Measurements from ENCODE around the gene IFNA13.
"Not testable (repeated sequence)": the region's sequence is repeated elsewhere in the genome, so short reads cannot be mapped to it uniquely, and the experiment has no call there.

The IFNA13 gene

GRCh38 chr9:21367957-21368356 is at the start of gene IFNA13:
Gene IFNA13, minus strand, starts transcription at chr9:21368057. Its CDS starts 47 bp downstream, at chr9:21368010.
- no peak for DNase-seq

GRCh38 chr9:21415493-21416267 is 47.8 kb upstream of the IFNA13 start:
- DNase-seq: no peak

GRCh38 chr9:21414220-21414940 is 46.5 kb upstream of the IFNA13 start:
- DNase-seq: no peak

- no peak for DNase-seq
Measured at GRCh38 chr9:21413624-21414023, 45.8 kb upstream of the IFNA13 start.

GRCh38 chr9:21413151-21413550 is 45.3 kb upstream of the IFNA13 start:
- DNase-seq: no peak

- no peak for DNase-seq
Measured at GRCh38 chr9:21412107-21412506, 44.2 kb upstream of the IFNA13 start.

DNA sequence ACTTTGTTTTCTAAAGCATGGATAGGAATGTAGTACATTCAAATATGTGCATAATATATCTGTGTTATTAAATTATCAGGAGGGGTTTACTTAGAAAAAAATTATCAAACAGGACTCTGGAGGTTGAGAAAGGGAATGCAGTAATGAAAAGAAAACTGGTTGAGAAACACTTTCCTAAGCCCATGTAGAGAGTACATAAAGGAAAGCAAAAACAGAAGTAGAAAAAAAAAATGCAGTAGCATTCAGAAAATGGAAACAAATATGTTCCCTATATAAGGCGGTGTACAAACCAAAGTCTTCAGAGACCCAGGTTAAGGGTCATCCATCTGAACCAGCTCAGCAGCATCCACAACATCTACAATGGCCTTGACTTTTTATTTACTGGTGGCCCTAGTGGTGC is 41.0 kb upstream of the IFNA13 start, which contains the start of gene IFNA8:
TSS of gene IFNA8 (plus strand) at position 301 of the 400 bp plus-strand sequence. CDS start at position 361, 60 bp downstream.
- DNase-seq: no peak

DNA sequence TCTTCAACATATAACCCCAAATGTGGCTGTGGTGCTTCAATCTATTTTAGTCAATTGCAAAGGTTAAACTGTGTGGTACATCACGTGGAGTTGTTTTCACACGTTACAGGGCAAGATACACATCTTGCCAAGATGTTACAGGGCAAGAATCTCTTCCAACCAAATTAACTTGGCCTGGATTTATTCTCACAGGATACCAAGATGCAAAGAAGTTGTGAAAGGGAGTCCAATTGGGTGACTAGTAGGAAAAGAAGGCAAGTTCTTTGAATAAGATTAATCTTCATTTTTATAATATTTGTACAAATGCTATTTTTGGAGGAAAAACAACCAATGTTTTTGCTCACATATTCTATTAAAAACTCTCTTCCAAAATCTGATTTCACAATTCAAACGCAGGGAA is 36.3 kb upstream of the IFNA13 start:
- DNase-seq: no peak

GRCh38 chr9:21402386-21403251 is 34.8 kb upstream of the IFNA13 start:
- DNase-seq: no peak

GRCh38 chr9:21399956-21400355 is 32.1 kb upstream of the IFNA13 start:
- DNase-seq: no peak

DNA sequence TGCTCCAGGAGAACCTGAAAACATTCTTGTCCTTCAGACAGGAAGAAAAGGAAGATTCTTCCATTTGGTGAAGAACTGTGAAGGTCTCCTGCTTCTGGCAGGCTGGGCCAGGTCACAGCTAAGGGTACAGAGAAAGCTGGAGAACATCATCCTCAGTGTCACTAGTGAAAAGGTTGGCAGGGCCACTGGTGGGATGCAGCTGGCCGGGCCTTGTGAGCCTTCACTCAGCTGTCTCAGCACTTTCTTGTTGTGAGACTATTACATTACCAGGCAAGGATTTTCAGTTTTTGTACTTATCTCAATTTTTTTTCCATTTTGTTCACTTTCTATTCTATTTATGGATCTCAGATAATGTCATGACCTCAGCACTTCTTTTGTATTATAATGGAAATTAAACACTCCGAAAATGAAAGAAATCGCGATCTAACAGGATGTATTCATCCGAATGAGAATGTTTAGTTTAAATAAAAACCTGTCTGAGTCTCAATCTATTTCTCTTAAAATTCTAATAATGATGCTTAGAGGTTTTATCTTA is 31.2 kb upstream of the IFNA13 start:
- no peak for DNase-seq

DNA sequence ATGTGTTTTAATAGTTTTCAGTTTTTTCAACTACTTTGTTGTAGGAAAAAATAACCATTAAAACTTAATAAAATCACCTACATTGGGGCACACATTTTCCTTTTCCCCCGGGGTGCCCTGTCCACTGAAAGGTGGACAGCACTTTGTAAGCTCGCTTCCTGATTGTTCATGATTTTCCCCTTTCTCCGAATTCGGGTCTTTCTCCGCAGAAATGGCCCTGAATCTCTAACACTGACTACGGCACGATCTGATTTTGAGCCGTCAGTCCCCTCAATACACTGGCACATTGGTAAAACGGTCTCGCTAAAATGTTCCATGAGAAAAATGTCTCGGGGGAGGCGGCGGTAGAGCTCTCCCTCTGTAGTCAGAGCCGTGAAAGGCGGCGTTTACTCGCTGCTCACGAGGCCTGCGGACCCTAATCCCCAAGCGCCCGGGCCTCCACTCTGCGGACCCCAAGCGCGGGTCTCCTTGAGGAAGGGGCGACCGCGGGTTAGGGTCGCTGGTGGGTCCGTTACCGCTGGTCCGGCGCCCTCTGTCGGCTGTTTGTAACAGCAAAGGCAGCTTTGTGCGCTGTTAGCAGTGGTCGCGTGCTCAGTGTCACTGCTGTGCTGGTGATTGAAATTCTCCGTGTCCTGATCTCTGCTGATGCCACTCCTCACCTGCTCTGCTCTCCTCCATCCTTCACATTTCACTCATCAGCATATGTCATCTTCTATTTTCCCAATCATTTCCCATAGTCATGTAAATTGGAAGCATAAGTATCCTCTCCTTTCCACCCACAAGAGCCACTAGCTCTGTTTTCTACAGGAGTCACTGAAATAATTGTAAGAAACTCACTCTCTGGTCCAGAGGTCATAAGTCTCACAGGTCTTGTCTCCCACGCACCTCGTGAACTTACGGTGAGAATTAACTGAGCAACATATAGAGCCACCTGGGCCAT is 28.2 kb upstream of the IFNA13 start:
- DNase-seq: no peak

GRCh38 chr9:21392270-21392669 is 24.4 kb upstream of the IFNA13 start:
- DNase-seq: no peak

- DNase-seq: no peak
Measured at GRCh38 chr9:21385131-21385670, 17.3 kb upstream of the IFNA13 start, which contains the start of gene IFNA2. Gene IFNA2, minus strand, starts transcription at chr9:21385398. Its CDS starts 69 bp downstream, at chr9:21385329.

DNA sequence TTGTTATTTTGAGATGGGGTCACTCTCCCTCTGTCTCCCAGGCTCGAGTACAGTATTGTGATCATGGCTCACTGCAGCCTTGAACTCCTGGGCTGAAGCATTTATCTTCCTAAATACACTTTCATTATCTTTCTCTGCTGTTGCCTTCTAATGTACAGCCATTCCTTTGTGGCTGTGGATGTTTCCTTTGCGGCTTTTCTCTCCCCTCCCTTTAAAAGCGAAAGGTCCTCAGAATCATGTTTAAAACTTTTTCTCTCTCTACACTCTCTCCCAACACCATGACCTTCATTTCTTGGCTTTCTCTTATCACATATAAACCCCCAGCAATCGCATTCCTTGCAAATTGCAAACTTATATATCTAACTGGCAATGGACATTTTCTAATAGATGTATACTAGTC is 15.8 kb upstream of the IFNA13 start:
- DNase-seq: no peak

DNA sequence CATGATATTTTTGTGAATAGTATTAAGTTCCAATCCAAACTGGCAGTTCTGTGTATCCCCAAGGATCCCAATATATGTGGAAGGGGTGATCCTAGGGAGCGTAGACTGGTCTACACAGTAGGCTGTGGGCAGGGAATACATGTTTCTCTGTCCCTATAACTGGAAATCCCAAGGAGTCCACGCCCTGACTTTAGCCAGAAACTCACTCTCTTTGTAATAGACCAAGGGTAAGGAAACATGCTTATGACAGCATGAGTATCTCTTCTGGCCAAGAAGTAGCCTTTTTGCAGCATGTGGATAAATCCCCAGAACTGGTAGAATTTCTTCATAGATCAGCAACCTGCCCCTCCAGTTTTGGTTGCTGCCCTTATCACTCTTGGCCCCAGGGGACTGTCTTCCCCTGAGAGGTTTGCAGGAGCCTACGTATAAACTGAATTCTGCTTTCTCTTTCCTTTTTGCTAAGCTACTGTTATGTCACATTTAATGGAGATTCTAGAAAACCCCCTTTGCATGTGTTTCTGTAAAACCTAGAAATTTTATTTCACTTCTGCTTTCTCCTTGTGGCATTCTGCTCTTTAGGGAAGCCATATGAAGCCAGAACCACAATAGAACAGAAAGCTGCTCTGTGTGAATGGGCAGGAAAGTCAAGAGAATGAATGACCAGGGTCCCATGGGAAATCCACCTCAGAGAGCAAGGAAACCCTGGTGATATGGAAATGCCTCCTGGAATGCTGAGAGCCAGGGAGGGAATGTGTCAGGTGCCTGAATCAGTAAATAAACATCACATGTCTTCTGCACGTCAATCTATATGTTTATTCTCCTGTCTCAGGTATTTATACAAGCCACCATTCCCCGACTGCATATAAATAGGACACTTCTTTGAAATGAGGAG is 13.8 kb upstream of the IFNA13 start:
- no peak for DNase-seq

DNA sequence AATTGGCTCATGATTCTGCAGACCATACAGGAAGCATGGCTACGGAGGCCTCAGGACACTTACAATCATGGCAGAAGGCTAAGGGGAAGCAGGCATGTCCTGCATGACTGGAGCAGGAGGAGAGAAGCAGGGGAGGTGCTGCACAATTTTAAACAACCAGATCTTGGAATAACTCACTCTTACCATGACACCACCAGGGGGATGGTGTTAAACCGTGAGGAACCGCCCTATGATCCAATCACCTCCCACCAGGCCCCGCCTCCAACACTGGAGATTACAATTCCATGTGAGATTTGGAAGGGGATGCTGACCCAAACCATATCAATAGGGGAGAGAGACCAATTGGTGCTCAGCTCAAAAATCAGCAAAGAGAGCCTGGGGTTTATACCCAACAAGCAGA is 3.6 kb upstream of the IFNA13 start:
- DNase-seq: not testable (repeated sequence)

DNA sequence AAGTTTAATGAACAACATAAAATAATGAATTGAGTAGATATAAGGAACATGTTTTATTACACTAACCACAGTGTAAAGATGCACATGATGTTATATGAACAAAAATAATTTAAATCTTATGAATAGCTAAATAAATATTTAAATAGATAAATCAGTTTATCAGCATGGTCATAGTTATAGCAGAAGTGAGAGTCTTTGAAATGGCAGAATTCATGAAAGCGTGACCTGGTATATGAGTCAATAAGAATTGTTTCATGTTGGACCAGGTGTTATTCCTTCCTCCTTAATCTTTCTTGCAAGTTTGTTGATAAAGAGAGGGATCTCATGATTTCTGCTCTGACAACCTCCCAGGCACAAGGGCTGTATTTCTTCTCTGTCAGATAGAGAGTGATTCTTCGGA is 688 bp downstream of the IFNA13 start:
- DNase-seq: not testable (repeated sequence)

DNA sequence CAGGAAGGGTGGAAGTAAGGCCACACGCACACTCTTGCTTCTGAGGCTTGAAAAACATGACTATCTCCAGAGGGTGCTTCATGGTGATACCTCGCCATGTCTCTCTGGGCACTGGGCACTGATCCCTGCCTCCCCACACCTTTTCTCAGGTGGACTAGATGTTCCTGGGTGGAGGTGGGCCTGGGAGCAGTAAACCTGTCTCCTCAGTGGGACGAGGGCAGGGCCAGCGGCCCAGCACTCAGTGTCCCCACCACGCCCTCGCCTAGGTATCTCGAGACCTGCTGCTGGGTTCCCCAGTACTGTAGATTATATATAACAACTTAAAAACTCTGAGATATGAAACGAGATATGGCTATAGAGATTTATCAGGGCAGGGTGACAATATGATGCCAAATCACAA is 5.6 kb downstream of the IFNA13 start:
- no peak for DNase-seq

Measured in NCI-H1048 (cell line).